GM12878 (cell line): ENCODE data around the gene NFKBIA. TPM values are rescaled to one million over a fixed set of nuclear protein-coding genes. Genes with fewer than 3 reads are reported as not detected.

ENCODE experiments used
- ATAC-seq: fragments of 200-7000 bp; cut with Tn5 transposase; 3 replicates; pipeline ENCODE4 v1.9.1; 2020; ENCODE audit warnings: mild to moderate bottlenecking, moderate library complexity
- BruUV-seq: library from RNA; stranded (reverse); fragments of 400-500 nt; replicated peaks from 2 replicates; lab custom pipeline; 2021; lab: Mats Ljungman, UMichigan
- CTCF ChIA-PET: fragments of 300-600 bp; sonication (Branson Sonifier 250); formaldehyde crosslinking; extraction: SDS; loops from one replicate; lab custom pipeline; 2021; ENCODE audit warnings: inconsistent platforms; lab: Yijun Ruan, JAX
- POLR2A ChIA-PET: fragments of 350-600 bp; formaldehyde crosslinking; extraction: SDS; loops from one replicate; lab custom pipeline; 2021; ENCODE audit warnings: inconsistent platforms; lab: Charles Lee
- RAD21 ChIA-PET: fragments of 300-600 bp; sonication (Branson Sonifier 250); formaldehyde crosslinking; loops from one replicate; lab custom pipeline; 2023; ENCODE audit warnings: antibody characterized with exemption; ENCODE audit not compliant: unreplicated experiment; lab: Charles Lee
- SMC1A ChIA-PET: fragments of 300-600 bp; sonication (Branson Sonifier 250); formaldehyde crosslinking; loops from one replicate; lab custom pipeline; 2023; ENCODE audit not compliant: unreplicated experiment, uncharacterized antibody; lab: Charles Lee
- DNase-seq: peaks from one replicate; pipeline ENCODE4 v3.0.0-alpha.2; 2011; ENCODE audit warnings: low read depth, low spot score
- FAIRE-seq: peaks from 3 replicates; lab custom pipeline; 2011; peaks lifted over from hg19 to GRCh38; lab: Jason Lieb, UNC
- H2AFZ ChIP-seq: 2 replicates; pipeline ENCODE4 v1.6.0; 2011; ENCODE audit warnings: low read depth, low read length, control low read depth; ENCODE audit not compliant: control insufficient read depth
- H3K27ac ChIP-seq: 2 replicates; pipeline ENCODE4 v1.5.1; 2011; ENCODE audit warnings: control low read depth; ENCODE audit not compliant: control insufficient read depth, insufficient read depth
- H3K27me3 ChIP-seq, 2 experiments: replicated peaks in 1 of 2; 2 replicates each; pipeline versions ENCODE4 v1.6.0 to v1.6.1; 2011; ENCODE audit warnings: low read length in 1 of 2; ENCODE audit not compliant: control insufficient read depth in 2 of 2, insufficient read depth in 2 of 2
- H3K36me3 ChIP-seq, 2 experiments: 2 replicates each; pipeline ENCODE4 v1.5.1; 2011; ENCODE audit warnings: low read length in 1 of 2; ENCODE audit not compliant: control insufficient read depth in 2 of 2, insufficient read depth in 2 of 2
- H3K4me1 ChIP-seq: 2 replicates; pipeline ENCODE4 v1.6.1; 2011; ENCODE audit warnings: mild to moderate bottlenecking, low read length, moderate library complexity, mixed read lengths; ENCODE audit not compliant: control insufficient read depth, insufficient read depth
- H3K4me2 ChIP-seq: 2 replicates; pipeline ENCODE4 v1.6.0; 2011; ENCODE audit warnings: control low read depth; ENCODE audit not compliant: control insufficient read depth, insufficient read depth
- H3K4me3 ChIP-seq: fragments of 200-600 bp; sonication (generic); 2 replicates; pipeline ENCODE4 v1.5.1; 2016
- H3K79me2 ChIP-seq: 2 replicates; pipeline ENCODE4 v1.6.0; 2011; ENCODE audit warnings: low read length; ENCODE audit not compliant: control insufficient read depth, insufficient read depth
- H3K9ac ChIP-seq: 2 replicates; pipeline ENCODE4 v1.8.0; 2011; ENCODE audit warnings: low read length, control low read depth, mixed read lengths; ENCODE audit not compliant: control insufficient read depth, insufficient read depth
- H3K9me3 ChIP-seq: replicated peaks from 3 replicates; pipeline ENCODE4 v1.5.1; 2011; ENCODE audit warnings: mild to moderate bottlenecking, low read length; ENCODE audit not compliant: control insufficient read depth, insufficient read depth
- H4K20me1 ChIP-seq: 2 replicates; pipeline ENCODE4 v1.6.0; 2011; ENCODE audit not compliant: control insufficient read depth, insufficient read depth
- SMAD5 ChIP-seq: IDR thresholded peaks from 2 replicates; pipeline ENCODE4 v1.6.1; 2016; ENCODE audit warnings: antibody characterized with exemption, low read depth
- WGBS: methylation state at CpG from one replicate; pipeline ENCODE4 v1.1.6; 2016; ENCODE audit warnings: low lambda C conversion rate; ENCODE audit not compliant: insufficient replicate concordance, insufficient coverage; ENCODE audit errors: missing lambda C conversion rate; 5-methylcytosine and 5-hydroxymethylcytosine counted together
- in situ Hi-C: fragments of 300-500 bp; cut with MboI; formaldehyde crosslinking; loops from 9 replicates; pipeline ENCODE4 v1.14.3; 2018; ENCODE audit warnings: mixed read lengths
- intact Hi-C: fragments of 100-400 bp; cut with micrococcal nuclease; formaldehyde crosslinking; loops from one replicate; pipeline ENCODE4 v1.14.2; 2022; ENCODE audit not compliant: unreplicated experiment
- polyA plus RNA-seq, 11 experiments: library from polyadenylated mRNA; depleted of rRNA in 4 of 11; unstranded in 6 of 11; stranded (reverse) in 5 of 11; fragments of >200 nt; fragmentation: Nextera tagmentation in 4 of 11; fragmentation: Illumina TruSeq in 1 of 11; extraction: Ambion mirVana in 4 of 11; extraction: Trizol in 1 of 11; gene quantifications; 1 replicate in 1 of 11; 2 replicates in 10 of 11; pipeline versions ENCODE4 v1.2.1 to v1.2.3, GENCODE V29; 2011 to 2016; ENCODE audit warnings: inconsistent platforms in 2 of 11, missing spikeins in 2 of 11, low read depth in 1 of 11
- total RNA-seq, 4 experiments: library from RNA; depleted of rRNA in 3 of 4; stranded (reverse); fragments of >200 nt in 3 of 4; fragmentation: Illumina TruSeq in 1 of 4; extraction: Trizol in 1 of 4; gene quantifications; 2 replicates each; pipeline versions ENCODE4 v1.2.1 to v1.2.3, GENCODE V29; 2013 to 2021
- TF ChIP-seq, protein P1 (sequence below): fragments of 450-650 bp; IDR thresholded peaks from 2 replicates; pipeline ENCODE4 v1.6.1; 2018; ENCODE audit warnings: borderline replicate concordance, mild to moderate bottlenecking; ENCODE audit not compliant: partially characterized antibody

NFKBIA gene
- total and polyA plus RNA-seq, 10 of the 15 experiments (the other 5 are each of a cell fraction or from before 2014, with no cell fraction given) = 123 to 419 (median 267) TPM

DNA sequence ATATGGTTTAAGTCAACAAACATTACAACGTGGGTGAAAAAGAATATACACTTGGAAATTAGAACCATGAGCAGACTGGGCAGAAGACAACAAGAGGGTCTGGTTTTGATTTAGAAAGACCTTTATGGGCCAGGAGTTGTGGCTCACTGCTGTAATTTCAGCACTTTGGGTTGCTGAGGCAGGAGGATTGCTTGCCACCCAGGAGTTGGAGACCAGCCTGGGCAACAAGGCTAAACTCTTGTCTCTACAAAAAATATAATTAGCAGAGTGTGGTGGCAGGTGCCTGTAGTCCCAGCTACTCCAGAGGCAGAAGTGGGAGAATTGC is 2.7 kb upstream of the NFKBIA start:
- intact Hi-C loops (loop anchor here (1.0 kb wide), 2 partner anchors 192 to 267 kb away; no protein-coding TSS in a partner anchor), in situ Hi-C loops (loop anchor here (5.0 to 25.0 kb wide), 4 partner anchors 122 to 1070 kb away; no protein-coding TSS in a partner anchor)
- H3K4me1 ChIP-seq = peaks cover 14% of the 10 kb centered on the region
- H2AFZ ChIP-seq = no peak overlapping the region
- peaks cover 6 to 11% of the 10 kb centered on the region in 2 experiments for H3K36me3 ChIP-seq
- peaks cover 24% of the 10 kb centered on the region for H3K79me2 ChIP-seq
- no peaks in the 10 kb centered on the region; the same call in 1 of the 2 replicates for H4K20me1 ChIP-seq
- POLR2A ChIA-PET = no interaction called here
- H3K9me3 ChIP-seq = no peaks in the 10 kb centered on the region
- DNase-seq (no peak), ATAC-seq (no peak), FAIRE-seq (no peak)
- WGBS = 50% methylated on average over 1 of the region's 1 CpG
- SMC1A ChIA-PET = interaction anchor here (1.0 to 17.6 kb wide), 8 partner anchors 9 to 266 kb away, joined by 3 to 362 read pairs (median 5); no protein-coding TSS in a partner anchor
- H3K4me3 ChIP-seq = no peak overlapping the region
- no peak overlapping the region for H3K4me2 ChIP-seq
- TF ChIP-seq SMAD5 = no peak
- TF ChIP-seq, protein P1, sequence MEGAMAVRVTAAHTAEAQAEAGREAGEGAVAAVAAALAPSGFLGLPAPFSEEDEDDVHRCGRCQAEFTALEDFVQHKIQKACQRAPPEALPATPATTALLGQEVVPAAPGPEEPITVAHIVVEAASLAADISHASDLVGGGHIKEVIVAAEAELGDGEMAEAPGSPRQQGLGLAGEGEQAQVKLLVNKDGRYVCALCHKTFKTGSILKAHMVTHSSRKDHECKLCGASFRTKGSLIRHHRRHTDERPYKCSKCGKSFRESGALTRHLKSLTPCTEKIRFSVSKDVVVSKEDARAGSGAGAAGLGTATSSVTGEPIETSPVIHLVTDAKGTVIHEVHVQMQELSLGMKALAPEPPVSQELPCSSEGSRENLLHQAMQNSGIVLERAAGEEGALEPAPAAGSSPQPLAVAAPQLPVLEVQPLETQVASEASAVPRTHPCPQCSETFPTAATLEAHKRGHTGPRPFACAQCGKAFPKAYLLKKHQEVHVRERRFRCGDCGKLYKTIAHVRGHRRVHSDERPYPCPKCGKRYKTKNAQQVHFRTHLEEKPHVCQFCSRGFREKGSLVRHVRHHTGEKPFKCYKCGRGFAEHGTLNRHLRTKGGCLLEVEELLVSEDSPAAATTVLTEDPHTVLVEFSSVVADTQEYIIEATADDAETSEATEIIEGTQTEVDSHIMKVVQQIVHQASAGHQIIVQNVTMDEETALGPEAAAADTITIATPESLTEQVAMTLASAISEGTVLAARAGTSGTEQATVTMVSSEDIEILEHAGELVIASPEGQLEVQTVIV = no peak
- H3K27ac ChIP-seq = no peak overlapping the region
- RAD21 ChIA-PET = interaction anchor here (1.5 to 17.6 kb wide), 4 partner anchors 8 to 265 kb away, joined by 4 to 257 read pairs (median 32); no protein-coding TSS in a partner anchor
- H3K27me3 ChIP-seq = no peaks in the 10 kb centered on the region
- CTCF ChIA-PET = interaction anchor here (0.6 to 24.2 kb wide), 6 partner anchors 10 to 402 kb away, joined by 3 to 438 read pairs (median 16); partner anchors contain the start of gene RALGAPA1
- H3K9ac ChIP-seq = no peak overlapping the region
- BruUV-seq = no TSS peak
